ENCODE data around the gene MYBPC3.
"Not testable (repeated sequence)": the region's sequence is repeated elsewhere in the genome, so short reads cannot be mapped to it uniquely, and the experiment has no call there.

MYBPC3 gene

GRCh38 chr11:47326198-47326597 is 26.3 kb downstream of the MYBPC3 start:
- DNase-seq (ENCODE audit: low read depth in 4 of 4, low spot score in 1 of 4), result no peak

- DNase-seq (ENCODE audit: low read depth in 4 of 4, low spot score in 1 of 4), result no peak
Measured at GRCh38 chr11:47325271-47326041, 27.0 kb downstream of the MYBPC3 start.

- DNase-seq (ENCODE audit: low read depth in 4 of 4, low spot score in 1 of 4), result no peak
Measured at GRCh38 chr11:47324520-47324919, 28.0 kb downstream of the MYBPC3 start.

GRCh38 chr11:47318166-47318565 is 34.3 kb downstream of the MYBPC3 start:
- no peak for DNase-seq (ENCODE audit: low read depth in 4 of 4, low spot score in 1 of 4)

GRCh38 chr11:47317064-47317828 is 35.3 kb downstream of the MYBPC3 start:
- no peak for DNase-seq (ENCODE audit: low read depth in 4 of 4, low spot score in 1 of 4)

- DNase-seq (ENCODE audit: low read depth in 4 of 4, low spot score in 1 of 4), result not testable (repeated sequence)
Measured at GRCh38 chr11:47316501-47316900, 36.0 kb downstream of the MYBPC3 start.

- no peak for DNase-seq (ENCODE audit: low read depth in 4 of 4, low spot score in 1 of 4)
Measured at GRCh38 chr11:47314992-47315391, 37.5 kb downstream of the MYBPC3 start.

GRCh38 chr11:47308050-47308823 is 44.3 kb downstream of the MYBPC3 start:
- DNase-seq (ENCODE audit: low read depth in 4 of 4, low spot score in 1 of 4), result no peak

GRCh38 chr11:47306484-47306844 is 46.0 kb downstream of the MYBPC3 start:
- DNase-seq (ENCODE audit: low read depth in 4 of 4, low spot score in 1 of 4), result no peak

- no peak for DNase-seq (ENCODE audit: low read depth in 4 of 4, low spot score in 1 of 4)
Measured at GRCh38 chr11:47305734-47306483, 46.6 kb downstream of the MYBPC3 start.

- no peak for DNase-seq (ENCODE audit: low read depth in 4 of 4, low spot score in 1 of 4)
Measured at GRCh38 chr11:47302853-47303252, 49.6 kb downstream of the MYBPC3 start.

- no peak for DNase-seq (ENCODE audit: low read depth in 4 of 4, low spot score in 1 of 4)
Measured at GRCh38 chr11:47299078-47299477, 53.4 kb downstream of the MYBPC3 start.

- DNase-seq (ENCODE audit: low read depth in 4 of 4, low spot score in 1 of 4), result no peak
Measured at GRCh38 chr11:47296045-47296444, 56.5 kb downstream of the MYBPC3 start.

GRCh38 chr11:47295385-47295784 is 57.1 kb downstream of the MYBPC3 start:
- no peak for DNase-seq (ENCODE audit: low read depth in 4 of 4, low spot score in 1 of 4)

- no peak for DNase-seq (ENCODE audit: low read depth in 4 of 4, low spot score in 1 of 4)
Measured at GRCh38 chr11:47289856-47290255, 62.6 kb downstream of the MYBPC3 start.

- no peak for DNase-seq (ENCODE audit: low read depth in 4 of 4, low spot score in 1 of 4)
Measured at GRCh38 chr11:47288066-47288465, 64.4 kb downstream of the MYBPC3 start.

- DNase-seq (ENCODE audit: low read depth in 4 of 4, low spot score in 1 of 4), result no peak
Measured at GRCh38 chr11:47285969-47286770, 66.3 kb downstream of the MYBPC3 start.

GRCh38 chr11:47284151-47284550 is 68.4 kb downstream of the MYBPC3 start:
- no peak for DNase-seq (ENCODE audit: low read depth in 4 of 4, low spot score in 1 of 4)

GRCh38 chr11:47282462-47282861 is 70.0 kb downstream of the MYBPC3 start:
- DNase-seq (ENCODE audit: low read depth in 4 of 4, low spot score in 1 of 4), result no peak
